Measurements from ENCODE around the gene CFAP119. TPM values are rescaled to one million over a fixed set of nuclear protein-coding genes. Genes with fewer than 3 reads are reported as not detected.
"Not testable (repeated sequence)": the region's sequence is repeated elsewhere in the genome, so short reads cannot be mapped to it uniquely, and the experiment has no call there.

CFAP119 gene
- total RNA-seq (10 to 100 TPM in 3 of 9 donors, 1 to 10 TPM in 6; 2.3 to 22.1 (median 7.9) TPM), polyA plus RNA-seq (10 to 100 TPM in 2 of 3 donors, 1 to 10 TPM in 1; 6.3 to 37.6 (median 24.6) TPM)
- long read RNA-seq, donor 1 = 0 reads
- long read RNA-seq, donor 2, partial matches to known transcripts = 0 of 1 reads
- long read RNA-seq, donor 2, other reads (novel, unspliced or antisense) = 0 of 1 reads
- long read RNA-seq, donor 3 = 0 reads
- long read RNA-seq, donor 4, partial matches to known transcripts = 0 of 4 reads
- long read RNA-seq, donor 4, other reads (novel, unspliced or antisense) = 1 of 4 reads
- long read RNA-seq, donor 5, partial matches to known transcripts = 1 of 7 reads
- long read RNA-seq, donor 5, other reads (novel, unspliced or antisense) = 6 of 7 reads
- long read RNA-seq, donor 6, partial matches to known transcripts = 0 of 1 reads
- long read RNA-seq, donor 6, other reads (novel, unspliced or antisense) = 1 of 1 reads
- long read RNA-seq, donor 7, partial matches to known transcripts = 0 of 2 reads
- long read RNA-seq, donor 7, other reads (novel, unspliced or antisense) = 0 of 2 reads
- long read RNA-seq, donor 8 = 0 reads
- long read RNA-seq, donor 9 = 0 reads
- long read RNA-seq, donor 10, partial matches to known transcripts = 5 of 6 reads
- long read RNA-seq, donor 10, other reads (novel, unspliced or antisense) = 0 of 6 reads

DNA sequence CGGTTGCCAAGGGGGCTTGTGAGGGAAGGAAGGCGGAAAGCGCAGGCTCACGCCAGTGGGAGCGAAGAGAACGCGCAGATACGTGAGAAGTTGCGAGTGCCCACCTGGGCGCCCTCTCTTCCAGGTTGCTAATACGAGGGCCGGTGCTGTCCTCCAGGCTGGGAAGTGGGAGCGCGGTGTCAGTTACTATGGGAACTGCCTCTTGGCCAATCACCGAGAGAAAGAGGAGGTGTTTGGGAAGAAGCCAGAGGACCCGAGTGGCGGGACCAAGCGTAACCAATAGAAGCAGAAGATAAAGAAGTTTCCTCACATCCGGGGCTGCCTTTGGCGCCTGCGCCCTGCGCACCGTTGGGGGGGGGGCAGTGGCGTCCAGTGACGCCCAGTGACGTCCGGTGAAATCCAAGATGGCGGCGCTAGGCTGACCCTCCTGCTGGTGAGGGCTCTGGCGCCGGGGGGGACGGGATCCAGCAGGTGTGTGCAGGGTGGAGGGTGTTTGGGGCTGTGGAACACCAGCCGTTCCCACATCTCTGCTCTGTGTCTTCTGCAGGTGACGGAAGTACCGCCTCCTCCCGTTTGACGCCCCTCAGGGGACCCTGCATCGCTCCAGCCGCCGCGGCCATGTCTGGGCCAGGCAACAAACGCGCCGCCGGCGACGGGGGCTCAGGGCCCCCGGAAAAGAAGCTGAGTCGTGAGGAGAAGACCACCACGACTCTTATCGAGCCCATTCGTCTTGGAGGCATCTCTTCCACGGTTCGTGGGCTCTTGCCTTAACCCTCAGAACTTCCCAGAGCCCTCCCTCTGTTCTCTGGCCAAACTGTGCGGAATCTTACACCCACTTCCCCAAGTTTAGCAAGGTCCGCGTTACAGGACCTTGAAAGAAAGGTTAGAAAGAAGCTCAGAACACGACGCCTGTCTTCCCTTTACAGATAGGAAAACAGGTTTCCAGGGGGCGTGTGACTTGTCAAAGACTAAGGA is at the start of gene CFAP119, which contains the start of gene RNF40:
TSS of gene CFAP119 (minus strand) at position 135 of the 975 bp plus-strand sequence. CDS start 314 bp downstream, outside the sequence.
TSS of gene RNF40 (plus strand) at position 395 of the 975 bp plus-strand sequence. CDS start at position 619, 224 bp downstream.
- H3K27me3 ChIP-seq = no peaks in the 10 kb centered on the region
- H3K9me3 ChIP-seq (replicated peaks in 1 of 3) = no peaks in the 10 kb centered on the region
- peaks cover 22 to 31% of the 10 kb centered on the region in 2 donors for H3K4me1 ChIP-seq (replicated peaks in 1 of 2)
- peak within 1 kb of the TSS; percentile 58 to 91 (median 80) for H3K4me3 ChIP-seq
- intact Hi-C loops (cut with DNase I) = no loop called here
- peaks cover 0 to 36% of the 10 kb centered on the region in 2 donors for H3K36me3 ChIP-seq (replicated peaks in 1 of 2)
- DNase-seq = peak; percentile 97 to 99 (median 98)
- TF ChIP-seq, protein P1, sequence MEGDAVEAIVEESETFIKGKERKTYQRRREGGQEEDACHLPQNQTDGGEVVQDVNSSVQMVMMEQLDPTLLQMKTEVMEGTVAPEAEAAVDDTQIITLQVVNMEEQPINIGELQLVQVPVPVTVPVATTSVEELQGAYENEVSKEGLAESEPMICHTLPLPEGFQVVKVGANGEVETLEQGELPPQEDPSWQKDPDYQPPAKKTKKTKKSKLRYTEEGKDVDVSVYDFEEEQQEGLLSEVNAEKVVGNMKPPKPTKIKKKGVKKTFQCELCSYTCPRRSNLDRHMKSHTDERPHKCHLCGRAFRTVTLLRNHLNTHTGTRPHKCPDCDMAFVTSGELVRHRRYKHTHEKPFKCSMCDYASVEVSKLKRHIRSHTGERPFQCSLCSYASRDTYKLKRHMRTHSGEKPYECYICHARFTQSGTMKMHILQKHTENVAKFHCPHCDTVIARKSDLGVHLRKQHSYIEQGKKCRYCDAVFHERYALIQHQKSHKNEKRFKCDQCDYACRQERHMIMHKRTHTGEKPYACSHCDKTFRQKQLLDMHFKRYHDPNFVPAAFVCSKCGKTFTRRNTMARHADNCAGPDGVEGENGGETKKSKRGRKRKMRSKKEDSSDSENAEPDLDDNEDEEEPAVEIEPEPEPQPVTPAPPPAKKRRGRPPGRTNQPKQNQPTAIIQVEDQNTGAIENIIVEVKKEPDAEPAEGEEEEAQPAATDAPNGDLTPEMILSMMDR (IDR thresholded peaks at IDR 0.05) = no peak
- peak; percentile 78 to 84 for TF ChIP-seq POLR2A (IDR thresholded peaks at IDR 0.05)
- WGBS, 4 donors = 0 to 1% (median 1%) methylated on average over 52 to 60 of the region's 60 CpGs
- peak within 1 kb of the TSS; percentile 35 to 92 (median 87) for H3K27ac ChIP-seq

GRCh38 chr16:30809675-30810074 is 47.8 kb upstream of the CFAP119 start:
- H3K9me3 ChIP-seq (replicated peaks in 1 of 3); intact Hi-C loops (cut with DNase I): not testable (repeated sequence)

DNA sequence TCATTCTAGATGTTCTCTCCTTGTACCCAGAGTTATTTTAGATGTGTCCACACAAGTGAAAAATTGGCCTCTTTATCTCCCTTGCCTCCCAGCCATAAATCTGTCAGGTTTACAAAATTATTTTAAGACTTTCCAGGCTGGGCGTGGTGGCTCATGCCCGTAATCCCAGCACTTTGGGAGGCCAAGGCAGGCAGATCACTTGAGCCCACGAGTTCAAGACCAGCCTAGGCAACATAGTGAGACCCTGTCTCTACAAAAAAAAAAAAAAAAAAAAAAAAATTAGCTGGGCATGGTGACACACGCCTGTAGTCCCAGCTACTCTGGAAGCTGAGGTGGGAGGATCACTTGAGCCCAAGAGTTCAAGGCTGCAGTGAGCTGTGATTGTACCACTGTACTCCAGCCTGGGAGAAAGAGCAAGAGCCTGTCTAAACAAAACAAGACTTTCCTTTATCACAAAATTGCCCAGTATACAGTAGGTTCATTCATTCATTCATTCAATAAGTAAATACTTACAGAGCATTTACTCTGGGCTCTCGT is 47.1 kb upstream of the CFAP119 start:
- intact Hi-C loops (cut with DNase I); H3K36me3 ChIP-seq (replicated peaks in 1 of 2); H3K4me3 ChIP-seq; H3K27me3 ChIP-seq; H3K9me3 ChIP-seq (replicated peaks in 1 of 3): not testable (repeated sequence)
- H3K27ac ChIP-seq = peak overlapping the region in 2 of 5 donors; percentile 15 to 34
- peaks cover 16 to 22% of the 10 kb centered on the region in 2 donors for H3K4me1 ChIP-seq (replicated peaks in 1 of 2)
- 30 to 39% (median 32%) methylated on average over 5 of the region's 5 CpGs for WGBS, 4 donors
- DNase-seq = peak in 6 of 7 donors; percentile 43 to 77 (median 66)

More at GRCh38 chr16:30809675-30810074, 47.8 kb upstream of the CFAP119 start:
- WGBS, 4 donors = 69 to 87% (median 81%) methylated on average over 4 to 5 of the region's 5 CpGs
- H3K27me3 ChIP-seq; H3K4me3 ChIP-seq; DNase-seq; H3K27ac ChIP-seq; H3K36me3 ChIP-seq (replicated peaks in 1 of 2): not testable (repeated sequence)
- H3K4me1 ChIP-seq (replicated peaks in 1 of 2) = peaks cover 16 to 25% of the 10 kb centered on the region in 2 donors

DNA sequence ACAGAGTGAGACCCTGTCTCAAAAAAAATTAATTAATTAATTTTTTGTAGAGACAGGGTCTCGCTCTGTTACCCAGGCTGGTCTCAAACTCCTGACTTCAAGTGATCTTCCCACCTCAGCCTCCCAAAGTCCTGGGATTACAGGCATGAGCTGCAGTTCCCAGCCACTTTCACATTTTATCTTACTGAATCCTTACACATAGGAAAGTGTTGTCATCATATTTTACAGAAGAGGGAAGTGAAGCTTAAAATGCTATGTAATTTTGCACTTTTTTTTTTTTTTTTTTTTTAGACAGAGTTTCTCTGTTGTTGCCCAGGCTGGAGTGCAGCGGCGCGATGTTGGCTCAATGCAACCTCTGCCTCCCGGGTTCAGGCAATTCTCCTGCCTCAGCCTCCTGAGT is 46.3 kb upstream of the CFAP119 start:
- Histone ChIP-seq H3K27me3 (no peaks in the 10 kb centered on the region), H3K27ac (no peak overlapping the region), H3K9me3 (replicated peaks in 1 of 3) (no peaks in the 10 kb centered on the region), H3K4me1 (replicated peaks in 1 of 2) (peaks cover 16 to 17% of the 10 kb centered on the region in 2 donors), H3K36me3 (replicated peaks in 1 of 2) (no peaks in the 10 kb centered on the region), H3K4me3 (no peak overlapping the region)
- no peak for DNase-seq
- intact Hi-C loops (cut with DNase I) = no loop called here
- 73 to 98% (median 85%) methylated on average over 5 of the region's 5 CpGs for WGBS, 4 donors
- no peak for TF ChIP-seq POLR2A (IDR thresholded peaks at IDR 0.05)
- TF ChIP-seq, protein P1 (IDR thresholded peaks at IDR 0.05) = no peak
